Mesodermal cell (in vitro differentiated cells): ENCODE data around the gene CRELD1.

Experiments
- H3K27ac ChIP-seq: 2 replicates; pipeline ENCODE4 v1.7.0; 2013; ENCODE audit warnings: mild to moderate bottlenecking, low read depth, low read length, moderate library complexity; ENCODE audit not compliant: severe bottlenecking
- H3K36me3 ChIP-seq: 2 replicates; pipeline ENCODE4 v1.7.1; 2013; ENCODE audit warnings: mild to moderate bottlenecking, low read length, moderate library complexity; ENCODE audit not compliant: control insufficient read depth, insufficient read depth
- H3K4me1 ChIP-seq: one replicate; pipeline ENCODE4 v1.7.1; 2013; ENCODE audit warnings: mild to moderate bottlenecking, low read length; ENCODE audit not compliant: insufficient read depth, control insufficient read depth, poor library complexity, severe bottlenecking
- H3K4me3 ChIP-seq: 2 replicates; pipeline ENCODE4 v1.7.0; 2013; ENCODE audit warnings: low read length, control low read depth, mild to moderate bottlenecking; ENCODE audit not compliant: insufficient read depth, poor library complexity, severe bottlenecking; ENCODE audit errors: extremely low read depth
- H3K9me3 ChIP-seq: 2 replicates; pipeline ENCODE4 v1.7.1; 2013; ENCODE audit warnings: mild to moderate bottlenecking, low read length, moderate library complexity; ENCODE audit not compliant: control insufficient read depth
- WGBS, 2 experiments: methylation state at CpG; one replicate each; pipeline ENCODE4 v1.1.5; 2013; ENCODE audit warnings: missing lambda C conversion rate in 2 of 2; ENCODE audit not compliant: insufficient coverage in 2 of 2; 5-methylcytosine and 5-hydroxymethylcytosine counted together

CRELD1 gene

GRCh38 chr3:9947025-9947995, 13.7 kb downstream of the CRELD1 start:
- Histone ChIP-seq H3K27ac (no peak overlapping the region), H3K4me1 (peaks cover 4% of the 10 kb centered on the region), H3K4me3 (peak overlapping the region; percentile 51), H3K36me3 (peaks cover 2% of the 10 kb centered on the region), H3K9me3 (no peaks in the 10 kb centered on the region)
- 74 to 87% methylated on average over 62 to 74 of the region's 86 CpGs for WGBS, 2 experiments

- no peak overlapping the region for H3K4me3 ChIP-seq
- H3K9me3 ChIP-seq: no peaks in the 10 kb centered on the region
- peaks cover 4% of the 10 kb centered on the region for H3K4me1 ChIP-seq
- no CpG with 5 or more reads among the region's 3 CpGs for WGBS, 2 experiments
- H3K27ac ChIP-seq: no peak overlapping the region
- peaks cover 2% of the 10 kb centered on the region for H3K36me3 ChIP-seq
Measured at GRCh38 chr3:9948586-9948985, 15.0 kb downstream of the CRELD1 start.

GRCh38 chr3:9949115-9949514, 15.5 kb downstream of the CRELD1 start:
- no peak overlapping the region for H3K27ac ChIP-seq
- peaks cover 4% of the 10 kb centered on the region for H3K4me1 ChIP-seq
- peaks cover 2% of the 10 kb centered on the region for H3K36me3 ChIP-seq
- no peaks in the 10 kb centered on the region for H3K9me3 ChIP-seq
- WGBS, 2 experiments: 94 to 100% methylated on average over 2 to 7 of the region's 7 CpGs
- H3K4me3 ChIP-seq: no peak overlapping the region

DNA sequence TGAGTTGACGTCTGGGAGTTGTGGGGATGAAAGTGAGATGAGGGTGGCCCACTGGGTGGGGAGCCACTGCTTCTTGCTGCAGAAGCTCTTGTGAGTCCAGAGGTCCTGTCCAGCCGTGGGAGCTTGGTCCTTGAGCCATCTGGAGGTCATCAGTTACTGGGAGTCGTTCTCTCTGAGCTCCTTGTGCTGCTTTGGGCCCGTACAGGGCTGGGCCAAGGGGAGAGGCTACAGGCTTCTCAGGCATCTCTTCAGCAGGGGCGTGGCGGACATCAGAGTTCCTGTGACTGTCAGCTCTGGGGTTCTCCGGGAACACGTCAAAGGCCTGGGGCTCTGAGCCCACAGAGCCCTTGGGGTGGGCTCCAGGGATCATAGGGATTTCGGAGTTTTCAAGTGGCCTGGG, 16.0 kb downstream of the CRELD1 start:
- no peaks in the 10 kb centered on the region for H3K9me3 ChIP-seq
- H3K4me3 ChIP-seq: no peak overlapping the region
- H3K27ac ChIP-seq: no peak overlapping the region
- H3K4me1 ChIP-seq: peaks cover 4% of the 10 kb centered on the region
- no peaks in the 10 kb centered on the region for H3K36me3 ChIP-seq
- WGBS, 2 experiments: 89 to 94% methylated on average over 9 of the region's 9 CpGs

DNA sequence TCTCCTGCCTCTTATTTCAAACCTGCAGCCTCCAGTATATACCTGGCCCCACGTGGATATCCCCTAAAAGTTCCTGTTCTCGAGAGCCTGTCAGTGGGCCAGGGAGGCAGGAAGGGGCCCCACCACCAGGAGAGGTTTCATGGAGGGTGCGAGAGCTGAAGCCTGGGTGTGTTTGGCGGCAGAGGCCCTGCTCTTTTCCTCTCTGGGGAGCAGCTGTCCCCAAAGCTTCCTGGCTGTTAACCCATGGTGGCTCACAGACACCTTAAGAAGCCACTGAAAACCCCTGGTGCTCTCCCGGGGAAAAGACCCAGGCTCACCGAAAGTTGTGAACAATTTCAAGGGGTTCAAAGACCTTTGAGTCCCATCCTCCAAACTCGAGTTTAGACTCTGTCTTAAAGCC, 17.5 kb downstream of the CRELD1 start:
- no peak overlapping the region for H3K4me3 ChIP-seq
- peaks cover 14% of the 10 kb centered on the region for H3K4me1 ChIP-seq
- H3K9me3 ChIP-seq: no peaks in the 10 kb centered on the region
- 72 to 73% methylated on average over 6 to 7 of the region's 7 CpGs for WGBS, 2 experiments
- H3K27ac ChIP-seq: no peak overlapping the region
- H3K36me3 ChIP-seq: no peaks in the 10 kb centered on the region

DNA sequence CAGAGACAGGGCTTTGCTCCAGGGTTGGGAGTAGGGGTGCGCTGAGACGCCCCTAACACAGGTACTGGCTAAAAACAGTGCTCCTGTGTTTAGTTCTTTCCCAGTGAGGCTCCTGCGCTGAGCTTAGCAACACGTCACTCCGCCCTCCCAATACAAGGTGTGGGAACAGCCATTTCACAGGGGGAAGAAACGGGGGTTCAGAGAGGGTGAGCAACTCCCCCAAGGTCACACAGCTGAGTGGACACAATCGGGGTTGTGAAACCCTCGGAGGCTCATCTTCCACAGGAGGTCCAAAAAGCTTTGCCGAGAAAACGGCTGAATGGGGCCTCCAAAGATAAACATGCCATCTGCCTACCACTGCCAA, 17.9 kb downstream of the CRELD1 start:
- Histone ChIP-seq H3K36me3 (no peaks in the 10 kb centered on the region), H3K4me1 (peaks cover 14% of the 10 kb centered on the region), H3K27ac (no peak overlapping the region), H3K9me3 (no peaks in the 10 kb centered on the region), H3K4me3 (peak overlapping the region; percentile 54)
- 32 to 52% methylated on average over 7 to 9 of the region's 10 CpGs for WGBS, 2 experiments

- H3K9me3 ChIP-seq: no peaks in the 10 kb centered on the region
- peaks cover 14% of the 10 kb centered on the region for H3K4me1 ChIP-seq
- H3K36me3 ChIP-seq: no peaks in the 10 kb centered on the region
- H3K27ac ChIP-seq: no peak within 1 kb of the TSS
- peak within 1 kb of the TSS; percentile 54 for H3K4me3 ChIP-seq
- WGBS, 2 experiments: 3 to 7% methylated on average over 31 to 35 of the region's 52 CpGs
Measured at GRCh38 chr3:9951962-9952805, 18.6 kb downstream of the CRELD1 start, which contains the start of gene PRRT3. TSS of gene PRRT3 (minus strand) at chr3:9952408. CDS start at chr3:9950115, 2,293 bp downstream.

DNA sequence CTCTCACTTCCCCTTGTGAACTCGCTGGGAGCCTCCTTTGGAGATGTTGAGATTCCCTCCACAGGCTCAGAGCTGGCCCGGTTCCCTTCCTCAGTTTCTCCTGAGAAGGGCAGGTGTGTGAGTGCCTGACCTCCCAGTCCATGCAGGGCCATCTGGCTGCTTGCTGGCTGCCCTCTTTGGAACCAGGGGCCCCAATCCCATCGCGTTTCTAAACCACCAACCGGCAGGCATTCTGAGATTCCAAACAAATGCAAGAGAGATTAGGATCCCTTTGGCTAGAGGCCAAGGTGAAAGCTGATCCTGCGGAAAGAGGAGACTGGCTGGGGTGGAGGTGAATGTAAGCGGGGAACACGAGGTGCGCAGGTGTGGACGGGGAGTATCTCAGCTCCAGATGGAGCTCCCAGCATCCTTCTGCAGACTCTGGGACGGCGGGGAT, 21.5 kb downstream of the CRELD1 start:
- Histone ChIP-seq H3K27ac (no peak overlapping the region), H3K9me3 (no peaks in the 10 kb centered on the region), H3K4me3 (no peak overlapping the region), H3K4me1 (peaks cover 14% of the 10 kb centered on the region), H3K36me3 (no peaks in the 10 kb centered on the region)
- 52% methylated on average over 9 of the region's 12 CpGs for WGBS, 2 experiments

GRCh38 chr3:9955611-9956352, 22.1 kb downstream of the CRELD1 start:
- Histone ChIP-seq H3K36me3 (no peaks in the 10 kb centered on the region), H3K4me3 (no peak overlapping the region), H3K9me3 (no peaks in the 10 kb centered on the region), H3K4me1 (peaks cover 14% of the 10 kb centered on the region), H3K27ac (no peak overlapping the region)
- 92 to 97% methylated on average over 4 to 5 of the region's 5 CpGs for WGBS, 2 experiments

DNA sequence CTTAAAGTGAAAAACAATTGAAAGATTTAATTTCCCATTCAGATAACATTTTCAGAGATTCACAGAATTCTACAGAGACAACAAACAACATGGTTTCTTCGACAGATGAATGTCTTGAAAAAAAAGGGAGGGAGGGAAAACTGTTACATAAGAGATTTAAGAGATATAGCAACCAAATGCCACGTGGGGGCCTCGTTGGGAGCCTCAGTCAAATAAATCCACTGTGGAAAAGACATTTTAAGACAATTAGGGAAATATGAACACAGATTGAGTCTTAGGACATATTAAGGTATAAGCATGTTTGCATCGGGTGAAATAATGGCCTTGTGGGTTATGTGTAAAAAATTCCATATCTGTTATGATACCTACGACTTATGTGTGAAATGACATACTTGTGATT, 23.6 kb downstream of the CRELD1 start:
- Histone ChIP-seq H3K4me1 (peaks cover 10% of the 10 kb centered on the region), H3K9me3 (no peaks in the 10 kb centered on the region), H3K4me3 (no peak overlapping the region), H3K27ac (no peak overlapping the region), H3K36me3 (no peaks in the 10 kb centered on the region)
- WGBS, 2 experiments: 44 to 51% methylated on average over 2 to 3 of the region's 5 CpGs
